GM19023 (cell line): ENCODE data around the gene MTCH2.

Experiments used
- ATAC-seq: cut with Tn5 transposase; IDR thresholded peaks from one replicate; pipeline ENCODE4 v1.9.1; 2021; ENCODE audit warnings: mild to moderate bottlenecking, moderate library complexity; ENCODE audit not compliant: unreplicated experiment

MTCH2 gene

GRCh38 chr11:47591764-47592163 lies 50.6 kb downstream of the MTCH2 start:
- no peak for ATAC-seq

- ATAC-seq, result no peak
Measured at GRCh38 chr11:47589977-47590861, 52.1 kb downstream of the MTCH2 start.

- ATAC-seq, result no peak
Measured at GRCh38 chr11:47589584-47589976, 52.8 kb downstream of the MTCH2 start.

- no peak for ATAC-seq
Measured at GRCh38 chr11:47589118-47589517, 53.2 kb downstream of the MTCH2 start.

GRCh38 chr11:47587723-47588326 lies 54.5 kb downstream of the MTCH2 start:
- no peak for ATAC-seq

GRCh38 chr11:47587039-47587716 lies 55.2 kb downstream of the MTCH2 start:
- no peak for ATAC-seq

- ATAC-seq, result no peak
Measured at GRCh38 chr11:47586098-47586855, 56.1 kb downstream of the MTCH2 start, which contains the start of gene FAM180B. Gene FAM180B, plus strand, starts transcription at chr11:47586678. Its CDS starts 91 bp downstream, at chr11:47586769.

- ATAC-seq, result no peak
Measured at GRCh38 chr11:47583844-47584243, 58.5 kb downstream of the MTCH2 start.

- peak; percentile 89 for ATAC-seq
Measured at GRCh38 chr11:47578524-47579494, 63.5 kb downstream of the MTCH2 start, which contains the start of the genes KBTBD4 and NDUFS3. Gene KBTBD4, minus strand, starts transcription at chr11:47578970. Its CDS starts 19 bp downstream, at chr11:47578951. Gene NDUFS3, plus strand, starts transcription at chr11:47579074. Its CDS starts 18 bp downstream, at chr11:47579092.

- ATAC-seq, result no peak
Measured at GRCh38 chr11:47577460-47578041, 64.8 kb downstream of the MTCH2 start.

GRCh38 chr11:47573321-47573720 lies 69.0 kb downstream of the MTCH2 start:
- no peak for ATAC-seq

- no peak for ATAC-seq
Measured at GRCh38 chr11:47572715-47573255, 69.6 kb downstream of the MTCH2 start.

- no peak for ATAC-seq
Measured at GRCh38 chr11:47571895-47572294, 70.5 kb downstream of the MTCH2 start.

- no peak for ATAC-seq
Measured at GRCh38 chr11:47571357-47571729, 71.0 kb downstream of the MTCH2 start.

- ATAC-seq, result no peak
Measured at GRCh38 chr11:47570651-47571356, 71.6 kb downstream of the MTCH2 start.

- no peak for ATAC-seq
Measured at GRCh38 chr11:47569646-47570045, 72.7 kb downstream of the MTCH2 start.
